NCI-H748 treated with DMSO at 0.1 percent for 48 hours (cell line): ENCODE data around the gene TIRAP.
"Not testable (repeated sequence)": the region's sequence is repeated elsewhere in the genome, so short reads cannot be mapped to it uniquely, and the experiment has no call there.

Source experiments
- DNase-seq: peaks from one replicate; lab custom pipeline; 2025; lab: John Stamatoyannopoulos, UW

TIRAP gene

GRCh38 chr11:126288237-126288636 lies 5.3 kb downstream of the TIRAP start:
- no peak for DNase-seq

- DNase-seq, result no peak
These were observed 8.0 kb downstream of the TIRAP start for GRCh38 chr11:126290887-126291286.

DNA sequence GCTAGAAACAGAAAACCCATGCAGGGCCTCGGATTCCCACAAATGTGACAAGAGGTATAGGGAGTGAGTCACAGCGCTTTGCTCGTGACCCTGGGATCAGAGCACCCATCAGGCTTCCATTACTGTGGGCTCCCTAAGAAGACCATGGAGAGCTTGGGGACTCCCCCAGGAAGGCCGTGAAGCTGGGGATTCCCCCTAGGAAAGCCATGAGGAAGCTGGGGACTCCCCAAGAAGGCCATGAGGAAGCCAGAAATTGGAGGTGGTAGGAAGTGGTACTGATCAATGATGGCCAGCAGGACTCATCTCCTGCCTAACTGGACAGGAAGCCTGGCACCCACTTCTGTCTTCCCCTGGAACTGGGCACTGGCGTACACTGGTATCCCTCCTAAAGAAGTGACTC lies 10.8 kb downstream of the TIRAP start:
- DNase-seq, result no peak

DNA sequence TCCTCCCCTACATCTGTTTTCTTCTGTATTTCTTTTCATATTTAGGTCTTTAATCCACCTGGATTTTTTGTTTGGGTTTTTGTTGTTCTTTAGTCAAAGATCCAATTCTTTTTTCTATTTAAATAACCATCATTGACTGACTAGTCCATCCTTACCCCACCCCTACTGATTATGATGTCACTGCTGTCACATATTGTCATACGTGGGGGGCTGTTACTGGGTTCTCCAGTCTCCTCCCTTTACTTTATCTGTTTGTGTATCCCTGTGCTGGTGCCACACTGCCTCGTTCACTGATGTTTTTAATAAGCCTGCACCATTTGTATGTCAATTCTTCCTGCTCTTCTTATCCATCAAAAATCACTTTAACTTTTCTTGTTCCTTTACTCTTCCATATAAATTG lies 14.1 kb downstream of the TIRAP start:
- no peak for DNase-seq

DNA sequence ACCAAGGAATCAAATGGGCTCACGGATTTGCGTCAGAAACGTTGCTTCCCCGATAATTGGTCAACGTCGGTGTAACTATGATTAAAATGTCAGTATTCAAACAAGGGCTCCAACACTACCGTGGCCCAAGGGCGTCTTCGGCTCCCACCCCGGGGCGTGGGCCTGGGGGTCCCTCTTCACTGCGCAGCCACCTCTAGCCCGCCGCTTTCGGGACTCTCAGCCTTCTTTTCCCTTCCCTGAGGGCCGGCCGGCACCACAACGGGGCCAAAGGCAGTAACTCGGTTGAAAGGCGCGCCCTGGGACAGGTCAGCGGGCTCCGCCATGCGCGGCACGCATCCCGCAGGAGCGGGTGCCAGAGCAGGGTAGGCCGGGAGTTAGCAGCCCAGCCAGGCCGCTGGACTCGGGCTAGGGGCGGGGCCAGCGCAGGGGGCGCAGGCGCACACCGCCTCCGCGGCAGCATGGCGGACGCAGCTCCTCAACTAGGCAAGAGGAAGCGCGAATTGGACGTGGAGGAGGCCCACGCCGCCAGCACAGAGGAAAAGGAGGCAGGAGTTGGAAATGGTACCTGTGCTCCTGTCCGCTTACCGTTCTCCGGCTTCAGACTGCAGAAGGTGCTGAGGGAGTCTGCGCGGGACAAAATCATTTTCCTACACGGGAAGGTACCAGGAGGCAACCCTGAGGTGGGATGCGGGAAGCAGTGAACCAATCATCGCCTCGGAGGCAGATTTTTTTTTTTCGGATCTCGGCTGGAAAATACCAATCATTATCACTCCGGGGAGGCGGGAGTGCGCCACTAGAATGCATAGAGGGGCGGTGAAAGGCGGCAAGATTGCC lies 20.9 kb downstream of the TIRAP start, which contains the start of gene DCPS:
DCPS (plus strand) TSS at position 438 of the 834 bp plus-strand sequence; CDS start at position 459, 21 bp downstream.
- DNase-seq, result peak; percentile 51

DNA sequence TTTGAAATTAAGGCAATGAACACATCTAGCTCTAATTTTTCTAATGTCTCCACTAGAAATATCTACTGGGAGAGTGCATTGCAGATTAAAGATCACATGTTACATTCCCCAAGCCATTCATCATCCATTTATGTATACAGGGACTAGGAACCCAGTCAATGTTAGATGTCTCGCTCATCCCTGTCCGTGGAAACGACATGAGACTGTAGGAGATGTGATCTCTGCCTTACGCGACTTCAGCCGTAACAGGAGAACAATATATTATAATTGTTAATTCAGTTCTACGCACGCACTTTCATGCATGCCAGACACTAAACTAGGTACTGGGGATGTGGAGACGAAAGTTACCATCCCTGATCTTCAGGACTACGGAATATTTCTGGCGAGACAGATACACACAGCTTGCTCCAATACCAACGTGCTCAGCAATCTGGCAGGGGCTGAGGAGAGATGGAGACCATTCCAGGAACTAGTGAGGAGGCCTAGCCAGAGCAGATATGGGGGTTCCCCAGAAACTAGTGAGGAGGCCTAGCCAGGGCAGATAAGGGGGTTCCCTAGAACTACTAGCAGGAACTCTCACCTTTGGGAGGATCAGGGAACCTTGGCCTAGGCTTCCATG lies 21.7 kb downstream of the TIRAP start:
- DNase-seq, result peak; percentile 51

DNA sequence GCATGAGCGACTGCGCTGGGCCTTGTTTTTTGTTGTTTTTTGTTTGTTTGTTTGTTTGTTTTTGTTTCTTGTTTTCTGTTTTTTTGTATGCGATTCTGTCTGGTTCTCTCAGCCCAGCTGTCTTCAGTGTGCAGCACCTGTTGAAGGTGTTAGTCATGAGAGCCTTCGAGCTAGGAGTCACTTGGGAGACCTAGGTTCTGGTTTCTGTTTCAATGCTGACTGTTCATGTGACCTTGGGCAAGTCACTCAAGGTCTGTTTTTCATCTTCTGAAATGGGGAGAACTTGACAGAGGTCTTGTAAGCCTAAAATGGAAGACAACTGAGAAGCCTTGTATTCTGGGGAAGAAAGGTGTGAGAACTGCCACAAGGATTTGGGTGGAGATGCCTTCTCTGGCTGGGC lies 22.8 kb downstream of the TIRAP start:
- no peak for DNase-seq

DNA sequence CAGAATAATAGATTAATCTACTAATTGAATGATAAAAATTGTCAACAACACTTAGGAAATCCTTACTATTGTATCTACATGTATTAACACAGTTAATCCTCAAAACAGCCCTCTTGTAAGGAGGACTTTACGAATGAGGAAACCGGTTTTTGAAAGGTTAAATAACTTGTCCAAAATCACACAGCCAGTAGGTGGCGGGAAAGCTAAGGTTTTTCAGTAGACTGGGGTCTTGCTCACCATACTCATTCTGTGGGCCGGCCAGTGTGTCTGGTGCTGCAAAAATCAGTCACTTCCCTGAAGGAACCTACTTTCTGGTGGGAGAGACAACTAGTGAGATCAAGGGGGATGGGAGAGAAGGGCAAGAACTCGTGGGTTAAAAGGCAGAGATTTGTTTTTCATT lies 24.8 kb downstream of the TIRAP start:
- no peak for DNase-seq

DNA sequence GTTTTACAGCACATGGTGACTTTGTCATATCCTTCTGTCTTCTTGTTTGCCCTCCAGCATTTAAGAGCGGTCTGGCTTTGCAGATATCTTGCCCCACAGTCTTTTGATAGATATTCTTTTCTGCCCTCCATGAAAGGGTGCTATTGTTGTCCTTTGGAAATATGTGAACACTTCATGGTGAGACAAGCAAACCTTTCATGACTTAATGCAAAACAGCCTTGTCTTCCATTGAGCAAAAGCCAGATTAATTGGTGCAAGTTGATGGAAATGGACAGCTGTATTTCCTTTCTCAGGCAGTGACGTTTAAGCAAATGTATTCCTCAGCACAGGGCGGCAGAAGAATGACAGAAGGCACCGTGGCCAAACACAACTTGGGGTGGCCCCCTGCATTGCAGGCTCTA lies 25.4 kb downstream of the TIRAP start:
- DNase-seq, result no peak

DNA sequence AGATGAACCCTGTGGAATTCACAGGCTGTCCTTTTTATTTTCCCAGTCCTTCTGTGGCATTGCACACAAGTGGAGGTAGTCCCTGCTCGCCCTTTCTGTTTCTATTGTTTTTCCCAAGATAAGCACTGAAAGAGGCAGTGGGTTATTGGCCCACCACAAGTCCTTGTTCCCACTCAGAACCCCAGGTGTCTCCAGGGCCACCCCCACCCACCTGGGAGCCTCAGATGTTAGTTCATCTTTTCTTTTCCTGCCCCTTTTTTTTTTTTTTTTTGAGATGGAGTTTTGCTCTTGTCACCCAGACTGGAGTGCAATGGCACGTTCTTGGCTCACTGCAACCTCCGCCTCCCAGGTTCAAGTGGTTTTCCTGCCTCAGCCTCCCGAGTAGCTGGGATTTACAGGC lies 25.9 kb downstream of the TIRAP start:
- DNase-seq, result not testable (repeated sequence)

- DNase-seq, result peak; percentile 11
These were observed 27.5 kb downstream of the TIRAP start for GRCh38 chr11:126310200-126310991.

- no peak for DNase-seq
These were observed 28.1 kb downstream of the TIRAP start for GRCh38 chr11:126310992-126311310.

DNA sequence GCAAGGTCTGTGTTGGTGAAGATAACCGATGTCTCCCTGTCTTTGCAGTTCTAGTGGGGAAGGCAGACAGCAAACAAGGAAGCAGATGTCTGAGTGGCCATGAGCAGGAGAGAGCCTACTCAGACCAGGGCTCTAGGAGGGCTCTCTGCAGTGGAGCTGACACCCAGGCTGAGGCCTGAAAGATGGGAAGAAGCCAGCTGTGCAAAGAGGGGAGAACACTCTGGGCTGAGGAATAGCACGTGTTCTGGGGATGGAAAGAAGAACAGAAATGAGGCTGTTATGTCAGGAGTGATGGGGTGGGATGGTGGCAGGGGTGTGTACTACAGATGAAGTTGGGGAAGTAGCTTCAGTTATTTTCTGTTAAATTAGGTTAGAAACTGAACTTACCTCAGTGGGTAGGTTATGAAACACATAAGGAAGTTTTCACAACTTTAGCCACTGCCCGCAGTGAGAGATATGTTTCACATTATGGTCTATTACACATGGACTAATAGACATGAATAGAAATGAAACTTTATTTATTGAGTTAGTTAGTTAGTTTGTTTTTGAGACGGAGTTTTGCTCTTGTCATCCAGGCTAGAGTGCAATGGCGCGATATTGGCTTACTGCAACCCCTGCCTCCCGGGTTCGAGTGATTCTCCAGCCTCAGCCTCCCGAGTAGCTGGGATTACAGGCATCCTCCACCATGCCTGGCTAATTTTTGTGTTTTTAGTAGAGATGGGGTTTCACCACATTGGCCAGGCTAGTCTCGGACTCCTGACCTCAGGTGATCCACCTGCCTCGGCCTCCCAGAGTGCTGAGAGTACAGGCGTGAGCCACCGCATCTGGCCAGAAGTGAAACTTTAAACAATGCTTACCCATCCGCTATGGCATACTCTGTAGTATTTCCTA lies 28.8 kb downstream of the TIRAP start:
- no peak for DNase-seq

- no peak for DNase-seq
These were observed 30.1 kb downstream of the TIRAP start for GRCh38 chr11:126312961-126313360.

GRCh38 chr11:126313826-126314225 lies 30.9 kb downstream of the TIRAP start:
- no peak for DNase-seq

DNA sequence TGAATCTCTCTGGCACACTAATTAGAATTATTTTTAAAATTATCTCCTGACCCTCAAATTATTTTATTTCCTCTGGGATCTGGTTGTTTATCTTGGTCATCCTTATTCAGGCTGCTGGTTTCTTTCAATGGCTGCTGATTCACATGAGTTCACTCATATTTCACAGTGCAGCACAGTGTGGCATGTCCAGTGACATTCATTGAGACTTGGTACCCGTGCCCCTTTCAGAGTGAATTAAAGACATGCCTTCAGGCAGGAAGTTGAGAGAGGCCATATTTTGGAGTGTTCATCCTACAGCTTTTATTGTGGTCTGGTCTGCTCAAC lies 34.5 kb downstream of the TIRAP start:
- DNase-seq, result no peak

DNA sequence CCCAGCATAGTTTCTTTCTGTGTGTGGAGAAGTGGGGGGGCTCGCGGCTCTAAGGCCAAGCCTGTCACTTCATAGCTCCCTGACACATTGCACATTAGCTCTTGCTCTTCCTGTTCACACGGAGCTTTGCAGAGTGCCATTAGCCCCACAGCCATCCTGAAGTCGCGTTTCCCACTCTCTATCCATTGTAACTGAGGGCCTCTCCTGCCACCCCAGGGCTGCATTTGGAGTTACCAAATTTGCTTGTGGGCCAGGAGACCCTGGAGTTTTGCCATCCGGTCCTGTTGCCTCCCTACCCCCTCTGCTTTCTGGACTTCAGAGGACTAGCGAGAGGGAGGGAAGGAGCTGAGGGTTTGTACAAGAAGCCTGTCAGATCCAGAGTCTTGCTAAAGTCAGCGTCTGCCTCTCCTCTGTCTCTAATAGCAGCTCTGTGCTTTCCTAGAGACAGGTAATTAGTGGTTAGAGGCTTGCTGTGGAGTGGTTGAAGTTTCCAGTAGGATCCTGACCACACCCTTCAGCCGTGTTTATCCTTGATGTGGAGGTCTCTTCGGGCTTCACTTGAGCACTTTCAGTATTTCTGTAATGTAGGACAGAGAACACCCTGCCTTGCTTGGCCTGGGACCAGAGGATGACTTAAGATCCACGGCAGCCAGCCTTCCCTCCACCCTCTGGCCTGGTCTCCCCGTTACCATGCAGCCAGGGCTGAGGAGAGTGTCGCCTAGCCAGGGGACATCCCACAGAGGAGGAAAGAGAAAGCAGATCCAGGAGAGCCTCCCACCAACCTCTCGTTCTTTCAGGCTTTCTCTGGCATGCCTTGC lies 35.1 kb downstream of the TIRAP start:
- no peak for DNase-seq

GRCh38 chr11:126318574-126319373 lies 35.9 kb downstream of the TIRAP start:
- no peak for DNase-seq

DNA sequence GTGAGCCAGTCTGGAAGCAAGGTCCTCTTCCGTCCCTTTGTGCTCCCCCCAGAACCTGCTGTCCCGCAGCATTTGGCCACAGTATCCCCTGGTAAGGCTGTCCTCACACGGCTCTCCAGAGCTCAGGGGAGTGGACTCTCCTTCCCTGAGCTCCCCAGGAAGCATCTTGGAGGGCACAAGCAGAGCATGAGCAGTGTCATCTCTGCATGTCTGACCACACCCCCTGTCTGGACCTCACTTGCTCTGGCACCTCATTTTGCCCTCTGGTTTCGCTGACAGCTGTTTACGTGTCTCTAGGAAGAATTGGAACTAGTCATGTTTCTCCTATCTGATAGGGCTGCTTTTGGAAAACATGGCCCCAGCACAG lies 36.5 kb downstream of the TIRAP start:
- no peak for DNase-seq

DNA sequence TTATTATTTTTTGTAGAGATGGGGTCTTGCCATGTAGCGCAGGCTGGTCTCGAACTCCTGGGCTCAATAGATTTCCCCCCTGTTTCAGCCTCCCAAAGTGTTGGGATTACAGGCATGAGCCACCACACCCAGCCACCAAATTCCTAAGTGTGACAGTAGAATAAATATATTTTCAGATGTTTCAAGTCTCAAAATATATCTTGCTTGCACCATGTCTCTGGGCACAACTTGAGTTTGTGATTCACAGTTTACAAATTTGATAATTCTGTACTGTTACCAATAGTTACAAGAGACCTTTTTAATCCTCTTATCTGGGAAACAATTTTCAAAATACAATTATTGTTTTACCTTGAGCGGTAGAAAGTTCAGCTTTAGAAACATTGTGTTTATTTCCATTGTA lies 40.1 kb downstream of the TIRAP start:
- DNase-seq, result no peak
